ENCODE measurements around the gene ZNF500.

DNA sequence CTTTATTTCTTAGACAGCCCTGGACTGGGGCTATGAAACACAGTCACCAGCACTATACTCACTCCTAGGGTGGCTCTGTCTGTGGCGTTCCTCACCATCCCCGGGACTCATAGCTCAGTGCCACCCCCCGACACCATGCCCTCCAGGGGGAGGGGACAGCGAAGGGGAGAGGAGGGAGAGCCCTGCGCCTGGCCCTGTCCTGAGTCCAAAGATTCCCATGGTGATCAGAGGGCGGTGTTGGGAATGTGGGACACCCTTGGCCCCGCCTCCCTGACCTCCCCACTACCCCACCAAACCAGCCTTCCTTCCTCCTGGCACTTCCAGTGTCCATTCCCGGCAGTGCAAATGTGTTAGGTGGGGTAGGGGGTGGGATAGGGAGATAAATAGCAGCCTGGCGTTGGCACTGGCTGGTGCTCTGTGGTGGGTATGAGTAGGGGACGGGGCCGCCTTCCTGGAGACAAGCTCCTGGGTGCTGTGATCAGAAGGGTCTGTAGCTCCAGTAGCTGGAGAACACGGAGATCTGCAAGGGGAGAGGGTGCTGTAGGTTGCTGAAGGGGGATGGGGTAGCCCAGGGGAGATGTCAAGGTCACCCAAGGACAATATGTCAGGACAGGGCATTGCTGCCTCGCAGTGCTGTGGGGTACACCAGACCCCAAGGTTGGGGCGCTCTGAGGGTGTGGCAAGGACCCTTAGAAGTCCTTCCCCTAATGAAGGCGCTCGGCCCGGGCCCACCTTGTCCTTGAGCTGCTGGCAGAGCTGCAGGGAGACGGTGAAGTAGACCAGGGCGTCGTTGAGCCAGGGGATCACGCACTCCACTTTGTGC is 30.2 kb upstream of the ZNF500 start:
- TF ChIP-seq GATA2 (IDR thresholded peaks at IDR 0.05; ENCODE audit: low read depth, low read length) (no peak), GATA3 (IDR thresholded peaks at IDR 0.05; ENCODE audit: low read depth, low read length) (no peak)
